ENCODE results near the gene IMMP2L. TPM values are rescaled to one million over a fixed set of nuclear protein-coding genes. Genes with fewer than 3 reads are reported as not detected.

The IMMP2L gene
- polyA plus RNA-seq, 1 of the 3 experiments (the other 2 are of a cell fraction), result 10.7 TPM

DNA sequence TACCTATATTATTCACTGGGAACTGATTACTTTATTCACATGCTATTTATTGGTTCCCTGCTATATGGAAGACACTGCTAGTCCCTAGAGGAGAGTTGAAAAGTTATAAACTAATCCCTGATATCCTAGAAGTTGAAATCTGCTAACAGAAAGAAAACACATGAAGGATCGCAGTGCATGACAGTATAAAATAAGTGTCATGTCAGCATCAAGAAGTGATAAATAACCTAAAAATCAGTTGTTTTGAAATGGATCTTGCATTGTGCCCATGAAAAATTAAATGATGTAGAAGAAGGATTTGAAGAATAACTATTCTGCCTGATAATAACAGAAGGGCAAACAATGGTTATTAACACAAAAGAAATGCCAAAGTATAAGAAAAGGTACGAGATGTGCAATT, 764.6 kb downstream of the IMMP2L start:
- no peak overlapping the region for H2AFZ ChIP-seq (ENCODE audit: low read depth)
- DNase-seq, result no peak
- no peak for TF ChIP-seq NFIC (IDR thresholded peaks at IDR 0.05; ENCODE audit: borderline replicate concordance)
- TF ChIP-seq, protein P1, sequence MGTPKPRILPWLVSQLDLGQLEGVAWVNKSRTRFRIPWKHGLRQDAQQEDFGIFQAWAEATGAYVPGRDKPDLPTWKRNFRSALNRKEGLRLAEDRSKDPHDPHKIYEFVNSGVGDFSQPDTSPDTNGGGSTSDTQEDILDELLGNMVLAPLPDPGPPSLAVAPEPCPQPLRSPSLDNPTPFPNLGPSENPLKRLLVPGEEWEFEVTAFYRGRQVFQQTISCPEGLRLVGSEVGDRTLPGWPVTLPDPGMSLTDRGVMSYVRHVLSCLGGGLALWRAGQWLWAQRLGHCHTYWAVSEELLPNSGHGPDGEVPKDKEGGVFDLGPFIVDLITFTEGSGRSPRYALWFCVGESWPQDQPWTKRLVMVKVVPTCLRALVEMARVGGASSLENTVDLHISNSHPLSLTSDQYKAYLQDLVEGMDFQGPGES (IDR thresholded peaks at IDR 0.05; ENCODE audit: low read depth, low read length), result no peak
- TF ChIP-seq SIN3A (IDR thresholded peaks at IDR 0.05; ENCODE audit: borderline replicate concordance, low read depth, low read length), result no peak
- TF ChIP-seq RXRA (IDR thresholded peaks at IDR 0.05; ENCODE audit: borderline replicate concordance, low read depth), result no peak
- no peak for TF ChIP-seq TAF1 (IDR thresholded peaks at IDR 0.05; ENCODE audit: borderline replicate concordance, low read depth, low read length)
- TF ChIP-seq JUND (IDR thresholded peaks at IDR 0.05), result no peak
- TF ChIP-seq EZH2phosphoT487 (IDR thresholded peaks at IDR 0.05; ENCODE audit: borderline replicate concordance, low read depth), result no peak
- TF ChIP-seq CHD2 (IDR thresholded peaks at IDR 0.05; ENCODE audit: low read length, partially characterized antibody), result no peak
- TF ChIP-seq, protein P2, sequence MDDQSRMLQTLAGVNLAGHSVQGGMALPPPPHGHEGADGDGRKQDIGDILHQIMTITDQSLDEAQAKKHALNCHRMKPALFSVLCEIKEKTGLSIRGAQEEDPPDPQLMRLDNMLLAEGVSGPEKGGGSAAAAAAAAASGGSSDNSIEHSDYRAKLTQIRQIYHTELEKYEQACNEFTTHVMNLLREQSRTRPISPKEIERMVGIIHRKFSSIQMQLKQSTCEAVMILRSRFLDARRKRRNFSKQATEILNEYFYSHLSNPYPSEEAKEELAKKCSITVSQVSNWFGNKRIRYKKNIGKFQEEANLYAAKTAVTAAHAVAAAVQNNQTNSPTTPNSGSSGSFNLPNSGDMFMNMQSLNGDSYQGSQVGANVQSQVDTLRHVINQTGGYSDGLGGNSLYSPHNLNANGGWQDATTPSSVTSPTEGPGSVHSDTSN (IDR thresholded peaks at IDR 0.05), result no peak
- no peak for TF ChIP-seq MEF2A (IDR thresholded peaks at IDR 0.05; ENCODE audit: borderline replicate concordance, low read depth)
- TF ChIP-seq, protein P3, sequence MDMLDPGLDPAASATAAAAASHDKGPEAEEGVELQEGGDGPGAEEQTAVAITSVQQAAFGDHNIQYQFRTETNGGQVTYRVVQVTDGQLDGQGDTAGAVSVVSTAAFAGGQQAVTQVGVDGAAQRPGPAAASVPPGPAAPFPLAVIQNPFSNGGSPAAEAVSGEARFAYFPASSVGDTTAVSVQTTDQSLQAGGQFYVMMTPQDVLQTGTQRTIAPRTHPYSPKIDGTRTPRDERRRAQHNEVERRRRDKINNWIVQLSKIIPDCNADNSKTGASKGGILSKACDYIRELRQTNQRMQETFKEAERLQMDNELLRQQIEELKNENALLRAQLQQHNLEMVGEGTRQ (IDR thresholded peaks at IDR 0.05; ENCODE audit: borderline replicate concordance, low read depth, low read length), result no peak
- ChIA-PET POLR2A (no interaction called here), CTCF (no interaction called here)
- no peaks in the 10 kb centered on the region for H3K79me2 ChIP-seq (ENCODE audit: insufficient read depth)
- no peaks in the 10 kb centered on the region for H3K9me3 ChIP-seq
- H3K9ac ChIP-seq, result no peak overlapping the region
- H3K27me3 ChIP-seq (ENCODE audit: insufficient read depth), result no peaks in the 10 kb centered on the region
- WGBS (ENCODE audit: low lambda C conversion rate), result 59% methylated on average over 2 of the region's 2 CpGs
- no peak overlapping the region for H3K4me3 ChIP-seq (ENCODE audit: low read depth in 2 of 2, low read length in 1 of 2)
- no peaks in the 10 kb centered on the region for H3K9me2 ChIP-seq
- H4K20me1 ChIP-seq (ENCODE audit: insufficient read depth), result no peaks in the 10 kb centered on the region
- H3F3A ChIP-seq (replicated peaks; ENCODE audit: insufficient read depth), result no peaks in the 10 kb centered on the region
- no peak overlapping the region for H3K27ac ChIP-seq (ENCODE audit: low read depth in 2 of 2, low read length in 1 of 2)
- no peaks in the 10 kb centered on the region for H3K36me3 ChIP-seq (replicated peaks in 1 of 2; ENCODE audit: control insufficient read depth in 1 of 2, insufficient read depth in 2 of 2, low read length in 1 of 2)
- no peak overlapping the region for H3K4me2 ChIP-seq
- H3K4me1 ChIP-seq (ENCODE audit: control insufficient read depth in 1 of 2, insufficient read depth in 2 of 2, low read depth in 1 of 2, low read length in 1 of 2), result no peaks in the 10 kb centered on the region

DNA sequence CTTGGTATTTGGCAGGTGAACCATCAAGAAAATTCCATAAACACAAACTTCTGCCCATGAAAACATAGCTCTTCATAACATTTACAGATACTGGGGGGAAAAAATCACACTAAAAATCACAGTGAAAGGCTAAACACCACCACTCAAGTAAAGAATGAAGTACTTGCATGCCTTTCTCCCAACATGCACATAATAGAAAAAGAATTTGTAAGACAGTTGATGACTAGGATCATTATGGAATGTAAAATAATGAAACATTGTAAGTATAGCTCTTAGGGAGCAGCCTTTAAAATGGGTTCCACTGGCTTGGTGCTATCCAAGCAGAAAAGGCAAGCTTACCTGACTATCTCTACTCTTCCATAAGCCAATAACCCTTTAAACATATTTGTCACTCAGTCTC, 771.3 kb downstream of the IMMP2L start:
- Histone ChIP-seq H3K27ac (ENCODE audit: low read depth in 2 of 2, low read length in 1 of 2) (no peak overlapping the region), H4K20me1 (ENCODE audit: insufficient read depth) (no peaks in the 10 kb centered on the region), H3K4me3 (ENCODE audit: low read depth in 2 of 2, low read length in 1 of 2) (no peak overlapping the region), H3K9me2 (no peaks in the 10 kb centered on the region), H3F3A (replicated peaks; ENCODE audit: insufficient read depth) (no peaks in the 10 kb centered on the region), H3K4me1 (ENCODE audit: control insufficient read depth in 1 of 2, insufficient read depth in 2 of 2, low read depth in 1 of 2, low read length in 1 of 2) (peaks cover 0 to 7% of the 10 kb centered on the region in 2 experiments; a peak in 2 of 4 replicates), H2AFZ (ENCODE audit: low read depth) (no peak overlapping the region), H3K9ac (no peak overlapping the region), H3K79me2 (ENCODE audit: insufficient read depth) (no peaks in the 10 kb centered on the region), H3K36me3 (replicated peaks in 1 of 2; ENCODE audit: control insufficient read depth in 1 of 2, insufficient read depth in 2 of 2, low read length in 1 of 2) (no peaks in the 10 kb centered on the region), H3K9me3 (no peaks in the 10 kb centered on the region), H3K27me3 (ENCODE audit: insufficient read depth) (no peaks in the 10 kb centered on the region), H3K4me2 (no peak overlapping the region)
- DNase-seq, result no peak
- TF ChIP-seq FOSL2 (IDR thresholded peaks at IDR 0.05; ENCODE audit: borderline replicate concordance, low read depth) (no peak), SMC3 (IDR thresholded peaks at IDR 0.05; ENCODE audit: low read depth, low read length) (no peak), POLR2AphosphoS5 (IDR thresholded peaks at IDR 0.05; ENCODE audit: low read depth, low read length) (no peak), CHD2 (IDR thresholded peaks at IDR 0.05; ENCODE audit: low read length, partially characterized antibody) (no peak), RFX5 (IDR thresholded peaks at IDR 0.05; ENCODE audit: low read length) (no peak), GATA2 (CRISPR knock-in tag; IDR thresholded peaks at IDR 0.05) (no peak), YY1 (IDR thresholded peaks at IDR 0.05; ENCODE audit: low read depth) (no peak), SIN3A (IDR thresholded peaks at IDR 0.05; ENCODE audit: borderline replicate concordance, low read depth, low read length) (no peak), ELF1 (IDR thresholded peaks at IDR 0.05) (no peak), RCOR1 (IDR thresholded peaks at IDR 0.05; ENCODE audit: low read length) (no peak), RAD21 (IDR thresholded peaks at IDR 0.05; ENCODE audit: low read length) (no peak), FOXJ3 (CRISPR knock-in tag; IDR thresholded peaks at IDR 0.05) (no peak)
- TF ChIP-seq, protein P4, sequence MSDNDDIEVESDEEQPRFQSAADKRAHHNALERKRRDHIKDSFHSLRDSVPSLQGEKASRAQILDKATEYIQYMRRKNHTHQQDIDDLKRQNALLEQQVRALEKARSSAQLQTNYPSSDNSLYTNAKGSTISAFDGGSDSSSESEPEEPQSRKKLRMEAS (IDR thresholded peaks at IDR 0.05; ENCODE audit: low read depth), result no peak
- TF ChIP-seq, protein P3 (IDR thresholded peaks at IDR 0.05; ENCODE audit: borderline replicate concordance, low read depth, low read length), result no peak
- ChIA-PET POLR2A (no interaction called here), CTCF (interaction anchor here (1.0 to 1.7 kb wide), 2 partner anchors 9 to 97 kb away, joined by 4 read pairs; no protein-coding TSS in a partner anchor)

Measured in SK-N-SH (cell line).